NCI-H748 (cell line): ENCODE measurements around the gene MAGIX.
A peak's percentile ranks its signal among the peaks of the same experiment; 100 is the strongest.
"Not testable (repeated sequence)": the region's sequence is repeated elsewhere in the genome, so short reads cannot be mapped to it uniquely, and the experiment has no call there.

ENCODE experiments used
- DNase-seq: peaks from one replicate; lab custom pipeline; 2025; ENCODE audit not compliant: unreplicated experiment; lab: John Stamatoyannopoulos, UW

The MAGIX gene

DNA sequence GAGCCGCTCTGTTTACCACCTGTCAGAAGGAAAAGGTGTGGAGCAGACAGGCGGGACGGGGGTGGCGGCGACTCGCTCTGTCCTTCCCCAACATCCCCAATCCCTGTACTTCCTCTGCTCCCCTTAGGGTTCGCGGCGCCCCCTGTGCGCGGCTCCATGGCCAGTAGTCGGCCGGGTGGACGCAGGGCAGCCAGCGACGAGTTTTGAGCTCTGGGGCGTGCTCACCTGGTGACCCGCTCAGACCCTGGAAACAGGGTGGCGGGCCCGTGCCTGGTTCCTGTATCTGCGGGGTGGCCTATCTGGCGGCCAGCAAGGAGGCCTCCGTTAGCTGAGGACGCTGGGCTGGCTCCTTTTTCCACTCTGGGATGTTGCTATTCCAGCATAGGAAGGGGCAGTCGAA lies 5.4 kb upstream of the MAGIX start:
- DNase-seq, result no peak

DNA sequence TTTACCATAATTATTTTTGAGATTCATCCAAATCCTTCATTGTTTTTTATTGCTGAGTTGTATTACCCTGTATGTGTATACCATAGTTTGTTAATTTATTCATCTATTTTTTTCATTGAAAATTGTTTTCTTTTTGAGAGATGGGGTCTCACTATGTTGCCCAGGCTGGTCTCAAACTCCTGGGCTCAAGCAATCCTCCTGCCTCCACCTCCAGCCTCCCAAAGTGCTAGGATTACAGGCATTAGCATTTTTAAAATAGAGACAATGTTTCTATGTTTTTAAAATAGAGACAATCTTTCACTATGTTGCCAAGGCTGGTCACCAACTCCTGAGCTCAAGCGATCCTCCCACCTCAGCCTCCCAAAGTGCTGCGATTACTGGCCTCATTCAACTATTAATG lies 1.6 kb upstream of the MAGIX start:
- no peak for DNase-seq

DNA sequence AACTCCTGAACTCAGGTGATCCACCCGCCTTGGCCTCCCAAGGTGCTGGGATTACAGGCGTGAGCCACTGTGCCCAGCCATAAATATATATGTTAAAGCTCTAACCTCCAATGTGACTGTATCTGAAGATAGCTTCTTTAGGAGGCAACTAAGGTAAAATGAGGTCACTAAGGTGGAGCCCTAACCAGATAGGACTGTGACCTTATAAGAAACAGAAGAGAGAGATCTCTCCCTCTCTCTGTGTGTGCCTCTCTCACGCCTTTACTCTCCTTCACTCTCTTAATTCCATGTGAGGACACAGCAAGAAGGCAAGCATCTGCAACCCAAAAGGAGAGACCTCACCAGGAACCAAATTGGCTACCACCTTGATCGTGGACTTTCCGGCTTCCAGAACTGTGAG lies 926 bp upstream of the MAGIX start:
- DNase-seq, result no peak

DNA sequence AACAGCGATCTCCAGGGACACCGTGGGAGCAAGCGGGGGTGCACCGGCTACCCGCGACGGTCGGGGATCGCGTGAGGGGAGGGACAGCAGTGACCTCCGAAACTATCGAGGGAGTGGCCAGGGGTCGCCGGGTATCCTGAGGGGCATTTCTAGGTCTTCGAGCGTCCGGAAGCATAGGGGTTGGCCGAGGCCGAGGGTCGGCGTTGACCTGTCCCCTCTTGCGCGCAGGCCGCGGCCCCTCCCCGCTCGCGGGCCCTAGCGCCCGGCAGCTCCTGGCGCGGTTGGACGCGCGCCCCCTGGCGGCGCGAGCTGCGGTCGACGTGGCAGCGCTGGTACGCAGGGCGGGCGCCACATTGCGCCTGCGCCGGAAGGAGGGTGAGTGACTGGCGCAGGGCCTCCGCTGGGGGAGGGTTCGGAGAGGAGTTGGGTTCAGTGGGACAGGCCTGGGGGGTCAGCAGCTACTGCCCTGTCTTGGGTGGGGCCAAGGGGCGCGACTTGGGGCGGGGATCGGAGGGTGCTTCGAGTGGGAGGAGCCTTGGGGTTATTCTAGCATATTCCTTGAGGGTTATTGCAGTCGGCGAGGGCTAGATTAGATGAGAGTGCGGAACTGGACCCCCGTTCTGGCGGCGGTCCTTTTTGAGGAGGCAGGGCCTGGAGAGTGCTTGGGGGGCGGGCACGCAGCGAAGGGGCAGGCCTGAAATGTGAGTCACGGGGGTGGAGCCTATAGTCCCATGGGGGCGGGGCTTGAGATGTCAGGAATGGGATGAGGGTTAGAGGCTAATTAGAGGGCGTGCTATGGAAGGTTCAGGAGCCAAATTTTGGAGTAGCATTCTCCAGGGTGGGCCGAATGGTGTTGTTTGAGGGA lies 1.2 kb downstream of the MAGIX start:
- DNase-seq, result peak; percentile 81

DNA sequence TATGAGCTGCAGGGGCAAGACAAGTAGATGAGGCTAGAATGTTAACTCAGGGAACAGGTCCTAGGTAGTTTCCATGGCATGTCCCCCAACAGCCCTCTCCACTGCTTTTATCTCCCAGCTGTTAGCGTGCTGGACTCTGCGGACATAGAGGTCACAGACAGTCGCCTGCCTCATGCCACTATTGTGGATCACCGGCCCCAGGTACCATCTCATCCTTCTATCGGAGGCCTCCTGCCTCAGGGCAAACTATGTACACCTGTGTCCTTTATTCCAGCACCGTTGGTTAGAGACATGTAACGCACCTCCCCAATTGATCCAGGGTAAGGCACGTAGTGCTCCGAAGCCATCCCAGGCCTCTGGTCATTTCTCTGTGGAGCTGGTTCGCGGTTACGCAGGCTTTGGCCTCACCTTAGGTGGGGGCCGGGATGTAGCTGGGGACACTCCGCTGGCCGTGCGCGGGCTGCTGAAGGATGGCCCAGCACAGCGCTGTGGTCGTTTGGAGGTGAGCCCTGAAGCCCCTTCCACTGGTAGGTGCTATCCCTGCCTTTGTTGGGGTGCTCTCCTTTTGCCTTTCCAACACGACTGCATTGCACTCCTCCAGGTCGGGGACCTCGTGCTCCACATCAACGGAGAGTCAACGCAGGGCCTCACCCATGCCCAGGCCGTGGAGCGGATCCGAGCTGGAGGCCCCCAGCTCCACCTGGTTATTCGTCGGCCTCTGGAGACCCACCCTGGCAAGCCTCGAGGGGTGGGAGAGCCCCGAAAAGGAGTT lies 2.2 kb downstream of the MAGIX start:
- DNase-seq, result no peak

DNA sequence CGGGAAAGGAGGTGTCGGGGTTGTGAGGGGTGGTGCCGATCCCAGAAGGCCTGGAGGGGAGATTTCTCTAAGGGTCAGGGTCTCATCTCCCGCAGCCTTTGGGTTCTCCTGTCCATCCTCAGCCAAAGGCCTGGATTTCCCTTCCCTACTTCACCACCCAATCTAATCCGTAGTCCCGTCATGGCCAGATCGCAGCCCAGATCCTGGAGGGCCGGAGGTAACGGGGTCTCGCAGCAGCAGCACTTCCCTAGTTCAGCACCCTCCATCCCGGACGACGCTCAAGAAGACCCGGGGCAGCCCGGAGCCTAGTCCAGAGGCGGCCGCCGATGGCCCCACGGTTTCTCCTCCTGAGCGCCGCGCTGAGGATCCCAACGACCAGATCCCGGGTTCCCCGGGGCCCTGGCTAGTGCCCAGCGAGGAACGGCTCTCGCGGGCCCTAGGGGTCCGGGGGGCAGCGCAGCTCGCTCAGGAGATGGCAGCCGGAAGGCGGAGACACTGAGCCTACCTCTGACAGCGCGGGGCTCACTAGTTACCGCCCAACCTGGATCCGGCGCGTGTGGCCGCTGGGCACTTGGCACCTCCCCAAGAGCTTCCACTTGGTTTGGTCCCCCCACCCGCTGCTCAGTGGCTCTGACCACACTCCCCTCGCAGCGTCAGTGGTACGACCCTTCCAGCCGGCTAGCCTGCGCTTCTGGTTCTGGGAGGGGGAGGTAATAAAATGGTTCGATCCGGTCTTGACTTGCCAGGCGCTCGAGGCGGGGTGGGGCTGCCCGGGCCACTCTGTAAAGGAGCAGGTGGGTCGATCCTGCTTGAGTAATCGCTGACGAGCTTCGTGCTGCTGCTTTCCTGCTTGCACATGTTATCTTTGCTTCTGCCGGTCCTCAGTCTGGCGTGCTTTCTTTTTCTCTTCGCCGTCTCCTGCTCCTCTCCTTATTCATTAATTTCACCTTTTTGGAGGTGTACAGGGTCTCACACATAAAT lies 3.6 kb downstream of the MAGIX start:
- DNase-seq, result peak; percentile 97

DNA sequence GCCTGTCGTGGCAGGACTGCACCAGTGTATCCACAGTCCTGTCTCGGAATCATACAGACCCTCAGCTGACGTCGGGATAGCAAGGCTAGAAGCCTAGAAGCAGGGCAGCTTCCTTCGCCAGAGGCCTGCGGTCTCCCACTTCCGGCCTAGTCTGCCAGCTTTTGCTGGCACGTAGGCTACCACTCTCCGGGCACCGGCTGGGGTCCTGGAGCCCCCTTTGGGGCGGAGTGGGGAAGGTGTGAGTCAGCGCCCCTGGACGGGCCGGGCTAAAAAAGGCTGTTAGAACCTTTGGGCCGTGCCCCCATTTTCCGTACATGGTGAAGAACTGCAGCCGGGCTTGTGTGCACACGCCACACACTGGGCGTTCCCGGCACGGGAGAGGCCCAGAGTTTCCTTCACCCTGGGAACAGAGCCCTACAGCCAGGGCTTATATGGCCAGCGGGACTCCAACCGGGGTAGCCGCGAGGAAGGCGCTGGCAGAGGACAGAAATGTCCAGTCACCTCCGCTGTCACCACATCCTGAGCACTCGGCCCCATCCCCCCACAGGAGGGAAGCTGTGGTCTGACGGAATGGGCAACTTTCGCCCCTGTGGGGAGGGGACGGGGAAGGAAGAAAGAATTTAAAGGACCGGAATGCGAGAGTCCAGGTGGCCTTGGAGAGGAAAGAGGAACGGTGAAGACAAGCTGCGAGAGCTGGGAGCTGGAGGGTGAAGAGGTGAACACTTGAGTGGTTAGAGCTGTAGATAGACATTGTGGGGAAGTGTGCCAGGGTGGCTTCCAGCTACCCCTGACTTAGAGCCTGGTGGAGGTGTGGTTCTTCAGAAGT lies 4.6 kb downstream of the MAGIX start:
- DNase-seq, result peak; percentile 48

DNA sequence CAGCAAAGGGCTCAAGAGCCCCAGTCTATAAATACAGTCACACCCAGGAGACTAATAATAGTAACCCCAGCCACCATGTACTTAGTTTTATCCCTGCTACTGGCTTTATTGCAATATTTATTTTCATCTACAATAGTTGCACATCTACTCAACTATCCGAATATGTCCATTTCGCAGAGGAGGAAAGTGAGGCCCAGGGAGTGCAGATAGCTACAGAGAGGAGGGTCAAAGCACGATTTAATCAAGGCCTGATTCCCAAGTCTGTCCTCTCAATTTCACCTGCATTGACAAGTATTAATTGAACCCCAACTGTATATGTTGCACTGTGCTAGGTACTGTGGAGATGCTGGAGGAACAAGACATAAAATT lies 5.2 kb downstream of the MAGIX start:
- no peak for DNase-seq

DNA sequence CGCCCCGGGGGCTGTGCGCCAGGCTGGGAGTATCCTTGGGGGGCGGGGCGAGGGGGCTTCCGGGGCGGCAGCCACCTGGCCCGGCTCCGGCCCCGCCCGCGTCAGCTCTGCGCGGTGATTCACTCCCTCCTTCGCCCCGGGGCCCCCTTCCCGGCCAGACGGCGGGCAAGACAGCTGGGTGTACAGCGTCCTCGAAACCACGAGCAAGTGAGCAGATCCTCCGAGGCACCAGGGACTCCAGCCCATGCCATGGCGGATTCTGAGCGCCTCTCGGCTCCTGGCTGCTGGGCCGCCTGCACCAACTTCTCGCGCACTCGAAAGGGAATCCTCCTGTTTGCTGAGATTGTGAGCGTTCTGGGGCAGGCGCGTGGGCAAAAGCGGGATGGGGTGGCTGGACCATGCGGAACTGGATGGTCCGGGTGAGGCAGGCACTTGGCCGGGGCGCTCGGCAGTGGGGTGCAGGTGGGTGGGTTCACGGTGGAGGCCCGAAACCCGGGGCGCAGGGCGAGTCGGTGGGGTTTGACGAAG lies 9.3 kb downstream of the MAGIX start, which contains the start of gene PLP2:
Gene PLP2 (plus strand): TSS at position 147 of the 528 bp plus-strand sequence. CDS start 103 bp downstream, at position 250.
- DNase-seq, result peak; percentile 53

DNA sequence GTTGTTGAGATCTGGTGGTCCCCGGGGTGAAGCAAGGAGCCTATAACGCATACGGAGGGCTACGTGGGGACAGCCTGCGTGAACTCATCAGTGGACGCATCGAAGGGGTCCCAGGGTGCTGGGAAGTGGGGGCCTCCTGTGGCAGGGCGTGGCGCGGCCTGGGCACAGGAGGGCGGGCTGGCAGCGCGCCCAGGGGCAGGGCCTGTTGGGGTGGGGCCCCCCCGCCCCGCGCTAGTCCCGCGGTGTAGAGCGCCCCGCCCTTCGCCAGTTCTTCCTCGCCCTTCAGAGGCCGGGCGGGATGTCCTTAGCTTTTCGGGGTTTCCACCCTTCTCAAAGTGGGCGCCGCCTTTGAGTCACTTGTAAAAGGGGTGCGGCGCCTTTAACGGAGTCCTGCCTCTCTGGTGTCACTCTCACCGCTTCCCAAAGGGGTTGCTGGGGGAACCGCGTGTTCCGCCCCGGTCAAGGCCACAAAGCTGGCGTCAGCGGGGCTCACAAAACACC lies 9.8 kb downstream of the MAGIX start:
- peak; percentile 72 for DNase-seq

DNA sequence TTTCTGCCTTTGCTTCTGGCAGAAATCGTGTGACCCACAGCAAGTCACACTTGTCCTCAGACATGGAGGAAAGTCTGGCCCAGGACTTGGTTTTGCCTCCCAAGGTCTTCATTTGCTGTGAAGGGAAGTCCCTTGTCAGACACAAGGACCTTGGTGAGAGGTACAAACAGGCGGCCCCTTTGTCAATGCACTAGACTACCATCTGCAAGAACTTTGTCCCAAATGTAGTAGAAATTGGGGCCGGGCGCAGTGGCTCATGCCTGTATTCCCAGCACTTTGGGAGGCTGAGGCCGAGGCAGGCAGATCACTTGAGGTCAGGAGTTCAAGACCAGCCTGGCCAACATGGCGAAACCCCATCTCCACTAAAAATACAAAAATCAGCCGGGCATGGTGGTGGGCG lies 11.0 kb downstream of the MAGIX start:
- not testable (repeated sequence) for DNase-seq

DNA sequence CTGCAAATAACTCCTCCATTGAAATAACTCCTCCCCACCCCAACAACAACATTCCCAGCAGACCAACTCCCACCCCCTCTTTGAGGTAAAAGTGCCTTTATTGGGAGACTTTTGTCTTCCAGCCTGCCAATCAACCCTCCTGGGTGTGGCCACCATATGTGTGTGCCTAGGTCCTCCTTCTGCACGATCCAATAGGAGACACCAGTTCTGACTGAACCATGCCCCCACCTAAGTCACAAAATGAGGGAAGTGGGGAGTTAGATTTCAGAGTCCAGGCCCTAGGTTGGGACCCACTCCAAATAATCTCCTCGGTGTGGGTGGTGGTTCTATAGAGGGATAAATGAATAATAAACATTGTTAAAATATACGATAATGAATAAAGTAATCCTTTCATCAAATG lies 12.2 kb downstream of the MAGIX start:
- DNase-seq, result no peak

DNA sequence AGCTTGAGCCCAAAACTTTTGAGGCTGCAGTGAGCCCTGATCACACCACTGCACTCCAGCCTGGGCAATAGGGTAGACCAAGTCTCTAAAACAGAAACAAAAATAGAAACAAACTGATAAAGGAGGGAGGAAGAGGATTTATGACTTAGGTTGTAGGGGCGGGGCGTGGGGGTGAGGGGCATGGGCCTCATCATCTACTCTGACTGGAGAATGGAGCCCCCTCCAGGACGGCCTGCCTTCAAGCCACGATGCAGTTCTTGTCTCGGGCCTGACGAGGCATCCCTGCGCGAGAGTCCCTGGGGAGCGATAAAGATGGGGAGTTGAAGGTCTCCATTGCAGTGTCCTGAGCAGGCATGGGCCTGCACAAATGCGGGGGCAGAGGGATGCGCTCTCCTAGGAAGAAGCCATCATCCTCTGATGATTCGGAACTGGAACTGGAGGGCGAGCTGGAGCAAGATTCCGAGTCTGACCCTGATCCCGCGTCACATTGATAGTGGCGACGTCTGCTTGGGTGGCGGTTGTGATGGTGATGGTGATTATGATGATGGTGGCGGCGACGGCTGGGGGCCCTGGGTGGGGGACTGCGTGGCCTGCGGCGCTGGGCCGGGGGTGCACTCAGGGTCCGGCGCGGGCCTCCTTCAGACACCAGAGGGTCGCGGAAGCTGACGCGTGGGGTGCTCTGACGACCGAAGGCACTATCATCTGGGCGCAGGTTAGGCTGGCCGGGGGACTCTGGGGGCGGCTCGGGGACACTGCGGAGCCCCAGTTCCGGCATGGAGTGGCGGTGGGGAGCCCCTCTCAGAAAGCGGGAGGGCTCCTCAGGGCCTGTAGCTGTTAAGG lies 13.1 kb downstream of the MAGIX start:
- DNase-seq, result no peak

DNA sequence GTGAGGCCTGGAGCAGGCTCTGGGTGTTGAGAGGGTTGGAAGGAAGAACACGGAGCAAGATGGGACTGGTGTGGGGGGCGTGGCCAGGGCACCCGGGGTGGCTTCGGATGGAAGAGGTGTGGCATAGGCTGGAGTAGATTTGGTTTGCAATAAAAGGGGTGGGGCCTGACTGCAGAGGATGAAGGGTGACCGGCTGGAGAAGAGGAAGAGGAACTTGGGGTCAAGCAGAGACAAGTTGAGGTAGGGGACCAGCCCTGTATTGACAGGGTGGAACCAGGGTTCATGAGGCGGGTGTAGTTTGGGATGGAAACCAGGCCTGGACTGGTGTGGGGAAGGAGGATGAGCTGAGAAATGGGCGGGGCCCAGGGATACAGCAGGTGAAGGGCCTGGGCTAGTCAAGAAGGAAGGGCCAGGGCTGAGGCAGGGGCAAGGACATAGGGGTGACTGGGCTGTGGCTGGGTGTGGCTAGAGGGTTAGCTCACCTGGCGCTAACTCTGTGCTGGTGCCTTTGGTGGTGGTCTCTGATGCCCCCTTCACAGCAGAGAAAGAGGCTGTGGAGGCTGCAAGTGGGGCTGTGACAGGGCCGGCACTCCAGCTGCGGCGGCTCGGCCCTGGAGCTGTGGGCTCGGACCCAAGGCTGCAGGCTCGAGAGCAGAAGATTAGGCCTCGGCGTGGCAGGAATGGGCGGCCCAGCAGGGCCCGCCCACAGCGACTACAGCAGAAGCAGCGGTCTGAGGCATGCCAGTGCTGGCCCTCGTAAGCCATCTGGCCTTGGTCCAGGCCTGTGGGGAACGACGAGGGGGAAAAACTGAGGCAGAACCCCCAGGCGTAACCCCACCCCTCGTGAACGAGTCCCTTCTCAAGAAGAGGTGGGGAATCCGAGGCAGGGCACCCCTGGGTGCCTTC lies 14.1 kb downstream of the MAGIX start:
- no peak for DNase-seq

DNA sequence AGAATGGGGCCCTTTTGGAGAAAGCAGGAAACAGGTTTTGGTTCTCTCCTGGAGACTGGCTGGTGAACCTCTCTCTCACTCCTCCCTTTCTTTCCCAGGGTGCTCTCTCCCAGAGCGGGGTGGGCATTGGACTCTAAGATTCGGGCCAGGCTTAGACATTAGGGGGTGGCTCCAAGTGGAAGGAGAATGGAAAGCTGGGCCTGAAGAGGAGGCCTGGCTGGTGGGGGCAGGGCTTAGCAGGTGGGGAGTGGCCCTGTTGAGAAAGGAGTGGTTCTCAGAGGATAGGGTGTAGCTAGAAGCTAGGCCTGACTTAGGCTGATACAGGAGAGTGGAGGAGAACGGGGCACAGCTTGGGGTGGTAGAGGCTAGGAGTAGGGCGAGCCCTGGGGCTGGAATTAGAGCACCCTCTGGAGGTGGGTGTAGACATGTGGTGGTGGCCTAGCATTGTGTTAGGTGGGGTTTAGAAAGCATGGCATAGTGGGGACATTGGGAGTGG lies 14.8 kb downstream of the MAGIX start:
- DNase-seq, result no peak

DNA sequence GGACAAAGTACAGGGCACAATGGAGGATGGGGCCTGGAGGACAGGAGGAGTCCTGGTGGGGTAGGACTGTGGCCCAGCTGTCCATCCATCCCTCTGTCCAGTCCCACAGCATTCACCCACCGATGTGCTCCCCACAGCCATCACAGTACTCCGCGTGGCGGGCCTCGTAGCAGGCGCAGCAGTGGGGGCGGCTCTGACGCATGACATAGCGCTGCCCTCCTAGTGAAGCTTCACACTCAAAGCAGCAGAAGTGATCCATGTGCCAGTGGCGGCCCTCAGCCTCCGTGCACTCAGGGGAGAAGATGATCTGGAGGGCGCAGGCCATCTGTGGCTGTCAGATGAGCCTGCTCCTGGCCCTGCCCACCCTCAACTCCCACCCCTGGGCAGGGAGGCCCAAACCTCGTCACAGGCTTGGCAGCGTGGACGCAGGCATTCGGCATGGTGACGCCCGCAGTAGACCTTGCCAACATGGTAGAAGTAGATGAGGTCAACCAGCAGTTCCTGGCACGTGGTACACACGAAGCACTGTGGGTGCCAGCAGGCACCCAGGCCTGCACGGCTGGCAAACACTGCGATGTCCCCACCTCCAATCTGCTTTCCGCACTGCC lies 15.4 kb downstream of the MAGIX start:
- no peak for DNase-seq

DNA sequence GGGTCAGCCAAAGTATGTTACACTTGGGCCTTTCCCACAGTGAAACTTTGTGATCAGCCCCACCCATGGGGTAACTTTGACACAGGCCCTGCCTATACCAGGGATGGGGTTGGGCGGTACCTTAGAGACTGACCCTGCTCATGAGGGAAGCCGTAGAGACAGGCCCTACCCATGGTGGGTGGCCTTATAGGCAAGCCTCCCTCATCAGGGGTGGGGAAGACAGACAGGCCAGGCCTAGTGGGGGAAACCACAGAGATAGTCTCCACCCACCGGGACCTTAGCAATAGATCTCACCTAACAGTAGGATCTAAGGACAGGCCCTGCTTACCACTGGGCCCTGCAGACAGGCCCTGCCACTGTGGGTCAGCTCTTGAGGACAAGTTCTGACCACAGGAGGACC lies 16.0 kb downstream of the MAGIX start:
- no peak for DNase-seq
